HepG2 (cell line): ENCODE results near the gene RNPEPL1. TPM values are rescaled to one million over a fixed set of nuclear protein-coding genes. Genes with fewer than 3 reads are reported as not detected.

Experiments used
- IRF2 ChIP-seq: IDR thresholded peaks from 2 replicates; pipeline ENCODE4 v1.6.1; 2018; ENCODE audit warnings: missing genetic modification reagents, missing compliant biosample characterization
- KDM2A ChIP-seq: sonication (generic); formaldehyde crosslinking; IDR thresholded peaks from 2 replicates; pipeline ENCODE4 v1.4.0; 2020; ENCODE audit warnings: low read depth, missing genetic modification reagents, borderline replicate concordance
- NPAS2 ChIP-seq: sonication (generic); formaldehyde crosslinking; IDR thresholded peaks from 2 replicates; pipeline ENCODE4 v1.8.0; 2022; ENCODE audit warnings: mild to moderate bottlenecking, missing genetic modification reagents, borderline replicate concordance
- PBX2 ChIP-seq: IDR thresholded peaks from 2 replicates; pipeline ENCODE4 v1.6.1; 2016; ENCODE audit warnings: control low read depth
- POLR2AphosphoS2 ChIP-seq: IDR thresholded peaks from 2 replicates; pipeline ENCODE4 v1.6.1; 2011; ENCODE audit warnings: low read depth, low read length, improper control_type of control experiment
- ZFP82 ChIP-seq: sonication (generic); formaldehyde crosslinking; IDR thresholded peaks from 2 replicates; pipeline ENCODE4 v1.5.1; 2020; ENCODE audit warnings: mild to moderate bottlenecking, missing genetic modification reagents, borderline replicate concordance
- ZNF724P ChIP-seq: sonication (generic); formaldehyde crosslinking; IDR thresholded peaks from 2 replicates; pipeline ENCODE4 v1.8.0; 2022; ENCODE audit warnings: missing genetic modification reagents, borderline replicate concordance
- polyA plus RNA-seq, 8 experiments: library from polyadenylated mRNA; depleted of rRNA in 3 of 8; stranded (reverse) in 7 of 8; unstranded in 1 of 8; fragments of >200 nt; fragmentation: Illumina TruSeq in 4 of 8; extraction: Trizol in 4 of 8; gene quantifications; 2 replicates each; pipeline versions ENCODE4 v1.2.1 to v1.2.3, GENCODE V29; 2011 to 2016; ENCODE audit warnings: low read depth in 4 of 8, missing spikeins in 1 of 8, mixed read lengths in 1 of 8; ENCODE audit not compliant: insufficient read depth in 1 of 8
- total RNA-seq, 5 experiments: library from RNA; depleted of rRNA; stranded (reverse); fragments of >200 nt; fragmentation: Illumina TruSeq; extraction: Trizol; gene quantifications; 2 replicates each; pipeline ENCODE4 v1.2.3, GENCODE V29; 2016; ENCODE audit warnings: low read depth in 1 of 5
- TF ChIP-seq, protein P1 (sequence below): sonication (generic); formaldehyde crosslinking; IDR thresholded peaks from 2 replicates; pipeline ENCODE4 v1.4.0; 2020; ENCODE audit warnings: low read depth, missing genetic modification reagents
- TF ChIP-seq, protein P2 (sequence below): sonication (generic); formaldehyde crosslinking; conservative IDR thresholded peaks from 2 replicates; pipeline ENCODE4 v1.8.1; 2023; ENCODE audit warnings: missing genetic modification reagents

Gene RNPEPL1
- total and polyA plus RNA-seq, 2 of the 13 experiments (the other 11 are each of a cell fraction or from before 2014, with no cell fraction given), result 13.0 to 18.0 TPM

- TF ChIP-seq, protein P1, sequence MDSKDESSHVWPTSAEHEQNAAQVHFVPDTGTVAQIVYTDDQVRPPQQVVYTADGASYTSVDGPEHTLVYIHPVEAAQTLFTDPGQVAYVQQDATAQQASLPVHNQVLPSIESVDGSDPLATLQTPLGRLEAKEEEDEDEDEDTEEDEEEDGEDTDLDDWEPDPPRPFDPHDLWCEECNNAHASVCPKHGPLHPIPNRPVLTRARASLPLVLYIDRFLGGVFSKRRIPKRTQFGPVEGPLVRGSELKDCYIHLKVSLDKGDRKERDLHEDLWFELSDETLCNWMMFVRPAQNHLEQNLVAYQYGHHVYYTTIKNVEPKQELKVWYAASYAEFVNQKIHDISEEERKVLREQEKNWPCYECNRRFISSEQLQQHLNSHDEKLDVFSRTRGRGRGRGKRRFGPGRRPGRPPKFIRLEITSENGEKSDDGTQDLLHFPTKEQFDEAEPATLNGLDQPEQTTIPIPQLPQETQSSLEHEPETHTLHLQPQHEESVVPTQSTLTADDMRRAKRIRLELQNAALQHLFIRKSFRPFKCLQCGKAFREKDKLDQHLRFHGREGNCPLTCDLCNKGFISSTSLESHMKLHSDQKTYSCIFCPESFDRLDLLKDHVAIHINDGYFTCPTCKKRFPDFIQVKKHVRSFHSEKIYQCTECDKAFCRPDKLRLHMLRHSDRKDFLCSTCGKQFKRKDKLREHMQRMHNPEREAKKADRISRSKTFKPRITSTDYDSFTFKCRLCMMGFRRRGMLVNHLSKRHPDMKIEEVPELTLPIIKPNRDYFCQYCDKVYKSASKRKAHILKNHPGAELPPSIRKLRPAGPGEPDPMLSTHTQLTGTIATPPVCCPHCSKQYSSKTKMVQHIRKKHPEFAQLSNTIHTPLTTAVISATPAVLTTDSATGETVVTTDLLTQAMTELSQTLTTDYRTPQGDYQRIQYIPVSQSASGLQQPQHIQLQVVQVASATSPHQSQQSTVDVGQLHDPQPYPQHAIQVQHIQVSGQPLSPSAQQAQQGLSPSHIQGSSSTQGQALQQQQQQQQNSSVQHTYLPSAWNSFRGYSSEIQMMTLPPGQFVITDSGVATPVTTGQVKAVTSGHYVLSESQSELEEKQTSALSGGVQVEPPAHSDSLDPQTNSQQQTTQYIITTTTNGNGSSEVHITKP, result peak; percentile 33; the same call in 1 of the 2 replicates
- TF ChIP-seq, protein P2, sequence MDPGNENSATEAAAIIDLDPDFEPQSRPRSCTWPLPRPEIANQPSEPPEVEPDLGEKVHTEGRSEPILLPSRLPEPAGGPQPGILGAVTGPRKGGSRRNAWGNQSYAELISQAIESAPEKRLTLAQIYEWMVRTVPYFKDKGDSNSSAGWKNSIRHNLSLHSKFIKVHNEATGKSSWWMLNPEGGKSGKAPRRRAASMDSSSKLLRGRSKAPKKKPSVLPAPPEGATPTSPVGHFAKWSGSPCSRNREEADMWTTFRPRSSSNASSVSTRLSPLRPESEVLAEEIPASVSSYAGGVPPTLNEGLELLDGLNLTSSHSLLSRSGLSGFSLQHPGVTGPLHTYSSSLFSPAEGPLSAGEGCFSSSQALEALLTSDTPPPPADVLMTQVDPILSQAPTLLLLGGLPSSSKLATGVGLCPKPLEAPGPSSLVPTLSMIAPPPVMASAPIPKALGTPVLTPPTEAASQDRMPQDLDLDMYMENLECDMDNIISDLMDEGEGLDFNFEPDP (CRISPR knock-in tag), result no peak
- TF ChIP-seq KDM2A (CRISPR knock-in tag), result peak; percentile 75
- TF ChIP-seq ZFP82 (CRISPR knock-in tag), result no peak; the same call in 1 of the 2 replicates
- no peak for TF ChIP-seq PBX2 (CRISPR knock-in tag)
- no peak for TF ChIP-seq NPAS2 (CRISPR knock-in tag)
- peak; percentile 64 for TF ChIP-seq ZNF724P
- TF ChIP-seq IRF2, result peak; percentile 65; the same call in 1 of the 2 replicates
- no peak for TF ChIP-seq POLR2AphosphoS2
Measured at GRCh38 chr2:240626531-240627300, 58.4 kb downstream of the RNPEPL1 start (continued).
